ENCODE results near the gene ALKBH4. TPM values are rescaled to one million over a fixed set of nuclear protein-coding genes. Genes with fewer than 3 reads are reported as not detected.

ALKBH4 gene
- total and polyA plus RNA-seq, 8 donors = 1.2 to 27.4 (median 8.7) TPM

- intact Hi-C loops (cut with DNase I; ENCODE audit: low total_unique reads) = no loop called here
- WGBS, 5 donors = 48 to 71% (median 58%) methylated on average over 7 of the region's 7 CpGs
- H3K9me3 ChIP-seq = no peaks in the 10 kb centered on the region
- TF ChIP-seq EP300 (IDR thresholded peaks at IDR 0.05) (no peak), POLR2AphosphoS5 (IDR thresholded peaks at IDR 0.05) (no peak), CTCF (IDR thresholded peaks at IDR 0.05) (no peak), POLR2A (IDR thresholded peaks at IDR 0.05) (no peak)
- no peaks in the 10 kb centered on the region for H3K27me3 ChIP-seq
- H3K27ac ChIP-seq = no peak overlapping the region
- peaks cover 16 to 40% (median 32%) of the 10 kb centered on the region in 4 donors for H3K36me3 ChIP-seq
- H3K4me3 ChIP-seq = no peak overlapping the region
- DNase-seq = no peak
- H3K4me1 ChIP-seq = peaks cover 0 to 5% (median 0%) of the 10 kb centered on the region in 4 donors
These were observed 11.3 kb downstream of the ALKBH4 start for GRCh38 chr7:102453319-102453718.

- no peaks in the 10 kb centered on the region for H3K9me3 ChIP-seq
- no peak overlapping the region for H3K4me3 ChIP-seq
- TF ChIP-seq CTCF (IDR thresholded peaks at IDR 0.05) (no peak), POLR2A (IDR thresholded peaks at IDR 0.05) (no peak), POLR2AphosphoS5 (IDR thresholded peaks at IDR 0.05) (no peak), EP300 (IDR thresholded peaks at IDR 0.05) (no peak)
- H3K36me3 ChIP-seq = peaks cover 7 to 40% (median 31%) of the 10 kb centered on the region in 4 donors
- H3K27me3 ChIP-seq = no peaks in the 10 kb centered on the region
- H3K27ac ChIP-seq = no peak overlapping the region
- no peak for DNase-seq
- intact Hi-C loops (cut with DNase I; ENCODE audit: low total_unique reads) = no loop called here
- WGBS, 5 donors = 85 to 95% (median 90%) methylated on average over 6 of the region's 6 CpGs
- H3K4me1 ChIP-seq = peaks cover 0 to 5% (median 0%) of the 10 kb centered on the region in 4 donors
These were observed 12.2 kb downstream of the ALKBH4 start for GRCh38 chr7:102452451-102452850.

- TF ChIP-seq POLR2AphosphoS5 (IDR thresholded peaks at IDR 0.05) = no peak
- no peak for TF ChIP-seq CTCF (IDR thresholded peaks at IDR 0.05)
- no peak for TF ChIP-seq EP300 (IDR thresholded peaks at IDR 0.05)
- TF ChIP-seq POLR2A (IDR thresholded peaks at IDR 0.05) = no peak
- no peak for DNase-seq
- H3K4me3 ChIP-seq = no peak overlapping the region
- H3K9me3 ChIP-seq = no peaks in the 10 kb centered on the region
- H3K27me3 ChIP-seq = no peaks in the 10 kb centered on the region
- 46 to 56% (median 47%) methylated on average over 14 to 23 of the region's 23 CpGs for WGBS, 5 donors
- H3K36me3 ChIP-seq = peaks cover 3 to 40% (median 31%) of the 10 kb centered on the region in 4 donors
- no peak overlapping the region for H3K27ac ChIP-seq
- peaks cover 0 to 5% (median 0%) of the 10 kb centered on the region in 4 donors for H3K4me1 ChIP-seq
- intact Hi-C loops (cut with DNase I; ENCODE audit: low total_unique reads) = no loop called here
These were observed 13.2 kb downstream of the ALKBH4 start for GRCh38 chr7:102451371-102452054.

GRCh38 chr7:102450242-102450641, 14.4 kb downstream of the ALKBH4 start:
- H3K4me3 ChIP-seq = no peak overlapping the region
- WGBS, 5 donors = 62 to 76% (median 67%) methylated on average over 6 of the region's 6 CpGs
- no peaks in the 10 kb centered on the region for H3K9me3 ChIP-seq
- H3K27me3 ChIP-seq = no peaks in the 10 kb centered on the region
- peaks cover 0 to 5% (median 0%) of the 10 kb centered on the region in 4 donors for H3K4me1 ChIP-seq
- no peak for DNase-seq
- intact Hi-C loops (cut with DNase I; ENCODE audit: low total_unique reads) = no loop called here
- no peak overlapping the region for H3K27ac ChIP-seq
- peaks cover 8 to 36% (median 29%) of the 10 kb centered on the region in 4 donors for H3K36me3 ChIP-seq
- no peak for TF ChIP-seq POLR2A (IDR thresholded peaks at IDR 0.05)
- TF ChIP-seq CTCF (IDR thresholded peaks at IDR 0.05) = no peak
- no peak for TF ChIP-seq EP300 (IDR thresholded peaks at IDR 0.05)
- TF ChIP-seq POLR2AphosphoS5 (IDR thresholded peaks at IDR 0.05) = no peak
